Prostate gland (tissue), 2 donors: ENCODE measurements around the gene PCDH1. TPM values are rescaled to one million over a fixed set of nuclear protein-coding genes. Genes with fewer than 3 reads are reported as not detected.

Experiments
- DNase-seq: peaks from one replicate; pipeline ENCODE4 v3.0.0-alpha.2; 2019; ENCODE audit warnings: low spot score
- H3K27ac ChIP-seq, 2 donors: fragments of 200-600 bp; sonication (generic); 2 replicates each; pipeline ENCODE4 v1.5.1; 2017 to 2019
- H3K27me3 ChIP-seq: fragments of 200-600 bp; sonication (generic); replicated peaks from 2 replicates; pipeline ENCODE4 v1.5.1; 2019; ENCODE audit not compliant: insufficient read depth
- H3K36me3 ChIP-seq, 2 donors: fragments of 200-600 bp; sonication (generic); 1 replicate in 1 of 2; 2 replicates in 1 of 2; pipeline versions ENCODE4 v1.5.1 to v1.8.1; 2017 to 2019
- H3K4me1 ChIP-seq: fragments of 200-600 bp; sonication (generic); replicated peaks from 2 replicates; pipeline ENCODE4 v1.5.1; 2019
- H3K4me3 ChIP-seq, 2 donors: fragments of 200-600 bp; sonication (generic); 2 replicates each; pipeline ENCODE4 v1.5.1; 2017 to 2019
- H3K9me3 ChIP-seq: fragments of 200-600 bp; sonication (generic); 2 replicates; pipeline ENCODE4 v1.5.1; 2017
- POLR2A ChIP-seq: fragments of 450-650 bp; IDR thresholded peaks from one replicate; pipeline ENCODE4 v1.6.1; 2016; ENCODE audit warnings: antibody characterized with exemption, mild to moderate bottlenecking
- POLR2AphosphoS5 ChIP-seq: sonication (generic); formaldehyde crosslinking; IDR thresholded peaks from one replicate; pipeline ENCODE4 v1.6.1; 2017; ENCODE audit warnings: antibody characterized with exemption
- WGBS: methylation state at CpG from one replicate; pipeline ENCODE4 v1.1.5; 2018; 5-methylcytosine and 5-hydroxymethylcytosine counted together
- intact Hi-C: fragments of 100-400 bp; cut with DNase I; formaldehyde crosslinking; loops from one replicate; pipeline ENCODE4 v1.14.2; 2022
- total RNA-seq, 2 donors: library from RNA; depleted of rRNA; stranded (reverse); fragments of >200 nt; gene quantifications; one replicate each; pipeline ENCODE4 v1.1.0, GENCODE V29; 2016
- TF ChIP-seq, protein P1 (sequence below), 4 experiments: fragments of 200-600 bp in 2 of 4; fragments of 450-650 bp in 2 of 4; sonication (generic) in 2 of 4; IDR thresholded peaks; 1 replicate in 3 of 4; 2 replicates in 1 of 4; pipeline ENCODE4 v1.5.1; 2016 to 2019; ENCODE audit warnings: antibody characterized with exemption in 4 of 4, mild to moderate bottlenecking in 2 of 4, moderate library complexity in 2 of 4

Gene PCDH1
- total RNA-seq, 2 donors from 2014 or later: 49.2 to 81.1 TPM

DNA sequence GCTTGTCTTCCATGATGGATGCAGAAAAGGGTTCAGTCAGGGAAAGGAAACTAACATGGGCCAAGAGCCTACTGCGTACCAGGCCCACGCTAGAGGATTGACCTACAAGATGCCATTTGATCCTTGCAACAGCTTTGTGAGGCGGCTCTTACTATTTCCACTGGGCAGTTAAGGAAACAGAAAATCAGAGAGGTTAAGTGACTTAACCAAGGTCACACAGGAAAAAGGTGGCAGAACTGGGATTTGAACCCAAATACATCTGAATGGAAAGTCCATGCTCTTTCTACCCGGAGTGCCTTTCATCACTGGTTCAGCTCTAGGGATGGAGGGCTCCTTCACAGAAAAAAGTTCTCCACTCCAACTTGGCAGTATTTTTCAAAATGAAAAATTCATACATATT lies 50.0 kb downstream of the PCDH1 start:
- H3K4me3 ChIP-seq: no peak overlapping the region
- H3K4me1 ChIP-seq: no peaks in the 10 kb centered on the region
- TF ChIP-seq POLR2A (no peak), POLR2AphosphoS5 (no peak)
- TF ChIP-seq, protein P1, sequence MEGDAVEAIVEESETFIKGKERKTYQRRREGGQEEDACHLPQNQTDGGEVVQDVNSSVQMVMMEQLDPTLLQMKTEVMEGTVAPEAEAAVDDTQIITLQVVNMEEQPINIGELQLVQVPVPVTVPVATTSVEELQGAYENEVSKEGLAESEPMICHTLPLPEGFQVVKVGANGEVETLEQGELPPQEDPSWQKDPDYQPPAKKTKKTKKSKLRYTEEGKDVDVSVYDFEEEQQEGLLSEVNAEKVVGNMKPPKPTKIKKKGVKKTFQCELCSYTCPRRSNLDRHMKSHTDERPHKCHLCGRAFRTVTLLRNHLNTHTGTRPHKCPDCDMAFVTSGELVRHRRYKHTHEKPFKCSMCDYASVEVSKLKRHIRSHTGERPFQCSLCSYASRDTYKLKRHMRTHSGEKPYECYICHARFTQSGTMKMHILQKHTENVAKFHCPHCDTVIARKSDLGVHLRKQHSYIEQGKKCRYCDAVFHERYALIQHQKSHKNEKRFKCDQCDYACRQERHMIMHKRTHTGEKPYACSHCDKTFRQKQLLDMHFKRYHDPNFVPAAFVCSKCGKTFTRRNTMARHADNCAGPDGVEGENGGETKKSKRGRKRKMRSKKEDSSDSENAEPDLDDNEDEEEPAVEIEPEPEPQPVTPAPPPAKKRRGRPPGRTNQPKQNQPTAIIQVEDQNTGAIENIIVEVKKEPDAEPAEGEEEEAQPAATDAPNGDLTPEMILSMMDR (IDR thresholded peaks at IDR 0.05): no peak
- WGBS: 74% methylated on average over 4 of the region's 4 CpGs
- H3K9me3 ChIP-seq: no peaks in the 10 kb centered on the region
- DNase-seq: no peak
- H3K27ac ChIP-seq: no peak overlapping the region
- no peaks in the 10 kb centered on the region for H3K27me3 ChIP-seq
- intact Hi-C loops: no loop called here
- H3K36me3 ChIP-seq: no peaks in the 10 kb centered on the region

DNA sequence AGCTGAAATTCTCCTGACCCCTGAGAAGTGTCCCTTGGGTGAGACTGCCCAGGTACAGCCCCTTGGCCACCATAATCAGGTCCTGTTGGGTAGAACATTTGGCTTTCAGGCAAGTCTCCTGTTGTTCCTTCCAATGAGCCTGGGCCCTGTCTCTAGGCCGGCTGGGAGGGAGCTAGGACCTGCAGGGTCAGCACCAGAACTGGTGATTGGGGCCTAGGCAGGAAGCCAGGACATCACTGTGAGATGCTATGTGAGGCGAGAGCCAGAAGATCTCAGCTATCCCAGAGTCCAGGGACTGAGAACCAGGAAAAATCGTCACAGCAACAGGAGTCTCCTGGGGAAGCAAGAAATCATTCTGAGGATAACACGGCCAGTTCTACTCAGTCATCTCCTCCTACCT lies 51.5 kb downstream of the PCDH1 start:
- Histone ChIP-seq H3K36me3 (no peaks in the 10 kb centered on the region), H3K4me3 (no peak overlapping the region), H3K27ac (no peak overlapping the region), H3K9me3 (no peaks in the 10 kb centered on the region), H3K27me3 (no peaks in the 10 kb centered on the region), H3K4me1 (peaks cover 4% of the 10 kb centered on the region)
- TF ChIP-seq POLR2A: no peak
- TF ChIP-seq, protein P1 (IDR thresholded peaks at IDR 0.05): no peak
- TF ChIP-seq POLR2AphosphoS5: no peak
- no peak for DNase-seq
- WGBS: 78% methylated on average over 4 of the region's 4 CpGs
- intact Hi-C loops: no loop called here

DNA sequence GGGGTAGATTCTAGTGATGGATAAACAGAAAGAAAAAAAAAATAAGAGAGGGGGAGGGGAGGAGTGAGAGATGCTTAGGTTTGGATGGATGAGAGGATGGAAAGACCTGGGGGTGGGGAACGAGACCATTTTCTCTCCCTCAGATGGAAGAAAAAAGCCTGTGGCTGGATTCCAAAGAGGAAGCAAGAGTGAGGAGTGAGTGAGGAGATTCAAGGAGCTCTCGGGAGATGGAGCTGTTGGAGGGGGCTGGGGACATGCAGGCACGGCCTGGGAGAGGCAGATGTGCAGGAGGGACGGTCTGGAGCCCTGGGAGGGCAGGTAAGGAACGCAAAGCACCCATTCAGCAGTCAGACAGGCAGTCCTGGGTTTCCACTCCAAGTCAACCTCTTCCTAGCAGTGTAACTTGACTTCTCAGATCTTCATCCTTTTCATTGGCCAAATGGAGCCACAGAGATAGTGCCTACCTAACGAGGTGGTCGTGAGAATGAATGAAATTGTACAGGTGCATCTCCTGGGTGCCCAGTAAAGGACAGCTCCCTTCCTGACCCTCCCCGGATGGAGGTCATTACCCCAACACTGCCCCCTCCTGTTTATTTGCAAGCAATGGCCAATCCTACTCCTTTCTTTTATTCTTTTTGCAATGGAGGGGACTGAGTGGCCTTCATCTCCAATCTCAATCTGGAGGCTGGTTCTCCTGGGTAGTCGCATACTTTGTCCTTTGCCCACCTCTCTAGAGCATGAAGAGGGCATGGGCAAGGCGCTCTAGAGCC lies 52.2 kb downstream of the PCDH1 start:
- 34% methylated on average over 10 of the region's 10 CpGs for WGBS
- intact Hi-C loops: no loop called here

DNA sequence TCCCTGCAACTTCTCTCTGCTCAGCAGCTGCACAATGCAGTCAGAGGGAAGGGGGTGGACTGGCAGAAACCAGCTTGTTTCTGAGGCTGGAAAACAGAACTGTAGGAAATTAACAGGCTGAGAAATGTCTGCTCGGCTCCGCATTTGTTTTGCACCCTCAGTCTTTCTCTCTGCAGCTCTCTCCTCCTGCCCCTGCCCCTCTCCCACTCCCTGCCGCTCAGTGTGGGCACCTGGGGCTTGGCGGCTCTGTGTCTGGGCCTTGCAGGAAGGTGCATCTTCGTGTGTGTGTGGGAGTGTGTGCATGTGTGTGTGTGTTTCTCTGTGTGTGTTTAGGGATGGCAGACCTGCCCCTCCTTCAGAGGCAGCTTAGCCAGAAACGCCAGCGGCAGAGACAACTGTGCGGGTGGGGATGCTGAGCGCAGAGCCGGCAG lies 53.0 kb downstream of the PCDH1 start:
- 21% methylated on average over 10 of the region's 10 CpGs for WGBS
- Histone ChIP-seq H3K27me3 (no peaks in the 10 kb centered on the region), H3K4me1 (peaks cover 4% of the 10 kb centered on the region), H3K36me3 (no peaks in the 10 kb centered on the region), H3K4me3 (no peak overlapping the region), H3K27ac (no peak overlapping the region), H3K9me3 (no peaks in the 10 kb centered on the region)
- TF ChIP-seq POLR2A (no peak), POLR2AphosphoS5 (no peak)
- TF ChIP-seq, protein P1 (IDR thresholded peaks at IDR 0.05): no peak
- intact Hi-C loops: no loop called here
- no peak for DNase-seq

More for the DNA sequence above, 52.2 kb downstream of the PCDH1 start:
- no peaks in the 10 kb centered on the region for H3K9me3 ChIP-seq
- TF ChIP-seq POLR2AphosphoS5 (no peak), POLR2A (no peak)
- TF ChIP-seq, protein P1 (IDR thresholded peaks at IDR 0.05): no peak
- no peak overlapping the region for H3K4me3 ChIP-seq
- H3K36me3 ChIP-seq: no peaks in the 10 kb centered on the region
- H3K4me1 ChIP-seq: peaks cover 4% of the 10 kb centered on the region
- no peak for DNase-seq
- no peak overlapping the region for H3K27ac ChIP-seq
- no peaks in the 10 kb centered on the region for H3K27me3 ChIP-seq

DNA sequence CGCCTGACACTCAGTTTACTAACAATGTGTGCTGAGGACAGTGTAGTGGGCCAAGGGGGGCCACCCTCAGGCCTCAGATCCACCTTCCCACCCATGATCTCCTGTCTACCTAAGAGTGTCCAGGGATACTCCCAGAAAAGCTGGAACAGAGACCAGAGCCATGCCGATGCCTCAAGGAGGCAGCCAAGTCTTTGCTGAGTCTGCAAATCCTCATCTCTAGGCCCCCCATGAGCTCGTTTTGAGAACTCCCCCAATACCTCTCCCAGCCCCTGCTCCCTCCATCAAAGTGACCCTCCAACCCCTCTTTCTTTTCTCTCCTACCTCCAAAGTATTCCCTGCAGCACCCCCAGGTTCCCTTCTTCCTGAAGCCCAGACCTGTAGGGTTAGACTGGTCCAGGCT lies 53.5 kb downstream of the PCDH1 start:
- no peaks in the 10 kb centered on the region for H3K36me3 ChIP-seq
- H3K27ac ChIP-seq: no peak overlapping the region
- no peak for TF ChIP-seq POLR2AphosphoS5
- no peak for TF ChIP-seq POLR2A
- TF ChIP-seq, protein P1 (IDR thresholded peaks at IDR 0.05): no peak
- intact Hi-C loops: no loop called here
- 80% methylated on average over 3 of the region's 3 CpGs for WGBS
- DNase-seq: no peak
- peaks cover 4% of the 10 kb centered on the region for H3K4me1 ChIP-seq
- H3K27me3 ChIP-seq: no peaks in the 10 kb centered on the region
- H3K9me3 ChIP-seq: no peaks in the 10 kb centered on the region
- H3K4me3 ChIP-seq: no peak overlapping the region
